HG02870 (cell line): ENCODE results near the gene PTGDR.

Experiments
- ATAC-seq: cut with Tn5 transposase; IDR thresholded peaks from one replicate; pipeline ENCODE4 v1.9.1; 2021; ENCODE audit warnings: mild to moderate bottlenecking, moderate library complexity; ENCODE audit not compliant: unreplicated experiment

Gene PTGDR, protein sequence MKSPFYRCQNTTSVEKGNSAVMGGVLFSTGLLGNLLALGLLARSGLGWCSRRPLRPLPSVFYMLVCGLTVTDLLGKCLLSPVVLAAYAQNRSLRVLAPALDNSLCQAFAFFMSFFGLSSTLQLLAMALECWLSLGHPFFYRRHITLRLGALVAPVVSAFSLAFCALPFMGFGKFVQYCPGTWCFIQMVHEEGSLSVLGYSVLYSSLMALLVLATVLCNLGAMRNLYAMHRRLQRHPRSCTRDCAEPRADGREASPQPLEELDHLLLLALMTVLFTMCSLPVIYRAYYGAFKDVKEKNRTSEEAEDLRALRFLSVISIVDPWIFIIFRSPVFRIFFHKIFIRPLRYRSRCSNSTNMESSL

DNA sequence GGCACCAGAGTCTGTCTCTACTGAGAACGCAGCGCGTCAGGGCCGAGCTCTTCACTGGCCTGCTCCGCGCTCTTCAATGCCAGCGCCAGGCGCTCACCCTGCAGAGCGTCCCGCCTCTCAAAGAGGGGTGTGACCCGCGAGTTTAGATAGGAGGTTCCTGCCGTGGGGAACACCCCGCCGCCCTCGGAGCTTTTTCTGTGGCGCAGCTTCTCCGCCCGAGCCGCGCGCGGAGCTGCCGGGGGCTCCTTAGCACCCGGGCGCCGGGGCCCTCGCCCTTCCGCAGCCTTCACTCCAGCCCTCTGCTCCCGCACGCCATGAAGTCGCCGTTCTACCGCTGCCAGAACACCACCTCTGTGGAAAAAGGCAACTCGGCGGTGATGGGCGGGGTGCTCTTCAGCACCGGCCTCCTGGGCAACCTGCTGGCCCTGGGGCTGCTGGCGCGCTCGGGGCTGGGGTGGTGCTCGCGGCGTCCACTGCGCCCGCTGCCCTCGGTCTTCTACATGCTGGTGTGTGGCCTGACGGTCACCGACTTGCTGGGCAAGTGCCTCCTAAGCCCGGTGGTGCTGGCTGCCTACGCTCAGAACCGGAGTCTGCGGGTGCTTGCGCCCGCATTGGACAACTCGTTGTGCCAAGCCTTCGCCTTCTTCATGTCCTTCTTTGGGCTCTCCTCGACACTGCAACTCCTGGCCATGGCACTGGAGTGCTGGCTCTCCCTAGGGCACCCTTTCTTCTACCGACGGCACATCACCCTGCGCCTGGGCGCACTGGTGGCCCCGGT is at the start of gene PTGDR:
Gene PTGDR, plus strand, starts transcription at position 198 of the 778 bp plus-strand sequence. Its CDS starts 117 bp downstream, at position 315.
- no peak for ATAC-seq

DNA sequence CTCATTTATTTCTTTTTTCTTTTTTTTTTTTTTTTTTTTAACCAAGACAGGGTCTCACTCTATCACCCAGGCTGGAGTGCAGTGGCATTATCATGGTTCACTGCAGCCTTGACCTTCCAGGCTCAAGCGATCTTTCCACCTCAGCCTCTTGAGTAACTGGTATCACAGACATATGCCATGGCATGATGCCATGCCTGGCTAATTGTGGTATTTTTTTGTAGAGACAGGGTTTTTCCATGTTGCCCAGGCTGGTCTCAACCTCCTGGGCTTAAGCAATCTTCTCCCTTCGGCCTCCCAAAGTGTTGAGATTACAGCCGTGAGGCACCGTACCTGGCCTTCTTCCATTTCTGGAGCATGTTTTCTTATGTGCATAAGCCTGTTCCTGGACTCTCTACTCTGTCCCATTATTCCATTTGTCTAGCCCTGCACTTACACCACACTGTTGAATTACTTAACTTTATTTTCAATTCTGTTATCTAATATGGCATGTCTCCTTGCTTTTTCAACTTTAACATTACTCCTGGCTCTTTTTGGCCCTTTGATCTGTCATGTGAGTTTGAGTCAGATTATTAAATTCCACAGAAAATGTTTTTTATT is 47.9 kb upstream of the PTGDR start:
- ATAC-seq = no peak

DNA sequence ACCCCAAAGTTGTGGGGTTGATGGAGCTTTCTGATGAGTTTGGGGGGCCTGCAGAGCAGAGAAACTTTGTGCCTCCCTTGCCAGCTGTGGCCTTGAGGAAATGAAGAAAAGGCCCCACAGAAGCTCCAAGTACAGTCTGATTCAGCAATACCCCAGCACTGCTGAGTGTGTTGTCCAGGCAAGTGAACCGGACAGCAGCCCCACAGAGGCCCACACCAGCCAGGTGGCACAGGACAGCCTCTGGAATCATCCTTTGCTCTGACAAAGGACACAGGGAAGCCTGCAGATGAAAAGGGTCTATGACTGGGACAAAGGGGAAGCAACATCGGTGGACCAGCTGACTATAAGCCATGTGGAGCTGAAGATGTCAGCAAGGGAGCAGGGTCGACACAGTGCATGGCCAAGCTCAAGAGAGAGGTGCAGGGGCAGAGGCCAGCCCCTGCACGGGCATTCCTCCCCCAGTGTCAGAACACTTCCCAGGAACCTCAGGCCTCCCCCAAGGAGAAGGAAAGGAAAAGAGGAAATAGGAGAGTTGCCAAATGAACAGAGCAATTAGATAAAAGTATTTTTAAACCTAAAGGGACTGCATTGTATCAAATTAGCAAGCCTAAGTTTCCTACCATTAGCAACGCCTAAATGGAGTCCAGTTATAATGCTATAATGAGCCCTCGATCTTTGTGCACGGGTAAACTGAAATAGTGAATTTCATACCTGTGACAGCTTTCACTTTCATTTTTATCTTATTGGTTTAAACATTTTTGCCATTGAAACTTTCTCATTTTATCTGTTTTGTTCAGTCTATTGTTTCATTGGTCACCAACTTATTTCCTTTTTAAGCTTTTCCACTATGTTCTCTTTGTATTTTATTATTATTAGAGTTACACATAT is 46.3 kb upstream of the PTGDR start:
- no peak for ATAC-seq

DNA sequence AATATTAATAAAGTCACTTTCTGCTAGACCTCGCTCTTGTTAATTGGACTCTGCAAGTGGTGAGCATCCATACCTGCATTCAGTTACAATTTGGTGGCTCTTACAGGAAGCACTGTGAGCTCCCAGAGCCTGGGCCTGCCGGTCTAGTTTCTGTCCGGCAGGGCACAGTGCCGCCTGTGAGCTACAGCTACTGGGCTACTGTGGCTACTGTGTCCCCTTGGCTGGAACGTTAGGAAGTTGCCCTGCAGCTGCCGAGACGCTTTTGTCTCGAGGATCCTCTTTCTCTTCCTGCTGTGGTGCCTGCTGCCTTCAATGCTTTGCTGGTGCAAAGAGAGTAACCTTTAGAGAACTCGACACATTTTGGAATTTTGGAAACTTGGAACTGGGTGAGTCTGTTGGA is 44.6 kb upstream of the PTGDR start:
- ATAC-seq = no peak

DNA sequence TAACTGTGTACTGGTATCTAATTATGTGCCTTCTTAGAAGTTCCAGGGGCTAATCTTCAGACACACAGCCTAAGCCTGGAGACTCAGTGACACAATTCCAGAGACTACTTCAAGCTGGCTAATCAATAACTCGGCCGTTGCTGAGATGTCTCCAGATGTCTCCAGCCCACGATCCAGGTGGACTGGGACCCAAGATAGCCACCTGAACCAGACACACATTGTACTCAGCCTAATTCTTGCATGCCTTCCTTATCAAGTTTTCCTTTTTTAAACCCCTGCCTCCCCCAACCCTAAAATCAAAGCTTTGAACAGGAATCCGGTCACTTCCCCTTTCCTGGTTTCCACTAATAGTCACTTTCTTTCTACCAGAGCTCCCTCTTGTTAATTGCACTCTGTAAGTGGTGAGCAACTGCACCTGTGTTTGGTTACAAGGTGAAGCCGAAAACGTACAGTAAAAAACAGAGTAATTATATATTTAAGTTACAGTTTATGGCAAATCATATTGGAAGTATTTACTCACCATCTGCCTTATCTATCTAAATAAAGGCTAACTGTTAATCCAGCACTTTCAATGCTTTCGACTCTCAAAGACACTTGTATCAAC is 39.8 kb upstream of the PTGDR start:
- ATAC-seq = no peak

DNA sequence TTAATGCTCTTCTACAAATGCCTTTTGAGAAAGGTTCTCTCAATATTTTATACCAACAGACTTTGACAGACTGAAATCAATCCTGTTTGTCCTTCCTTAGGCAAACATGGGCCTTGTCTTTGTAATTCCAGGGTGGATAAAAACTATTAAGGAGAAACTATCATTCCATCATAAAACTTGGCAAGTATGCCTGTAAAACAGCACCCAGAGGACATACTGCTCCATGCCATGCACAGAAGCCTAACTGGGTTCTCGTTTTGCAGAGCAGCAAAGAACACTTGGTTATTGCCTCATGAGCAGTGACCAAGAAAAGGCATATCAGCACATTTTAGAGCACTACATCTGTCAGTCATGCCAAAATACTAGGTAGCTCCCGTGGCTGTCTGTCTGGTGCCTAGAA is 33.8 kb upstream of the PTGDR start:
- no peak for ATAC-seq

DNA sequence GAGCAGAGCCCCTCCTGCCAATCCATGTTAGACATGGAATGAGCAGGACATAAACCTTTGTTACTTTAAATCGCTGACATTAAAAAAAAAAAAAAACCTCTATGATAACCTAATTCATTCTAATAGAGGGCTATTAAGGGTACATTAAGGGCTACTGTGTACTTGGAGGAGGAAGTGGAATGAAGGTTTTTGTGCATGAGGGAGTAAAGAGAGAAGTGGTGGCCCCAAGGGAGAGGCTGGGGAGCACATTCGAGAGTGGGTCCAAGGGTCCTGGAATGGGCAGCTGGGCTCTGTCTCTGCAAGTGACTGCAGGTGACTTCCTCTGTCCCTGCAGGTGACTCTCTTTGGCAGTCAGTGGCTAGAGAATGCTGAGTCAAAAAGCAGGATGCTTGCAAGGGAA is 32.1 kb upstream of the PTGDR start:
- no peak for ATAC-seq

DNA sequence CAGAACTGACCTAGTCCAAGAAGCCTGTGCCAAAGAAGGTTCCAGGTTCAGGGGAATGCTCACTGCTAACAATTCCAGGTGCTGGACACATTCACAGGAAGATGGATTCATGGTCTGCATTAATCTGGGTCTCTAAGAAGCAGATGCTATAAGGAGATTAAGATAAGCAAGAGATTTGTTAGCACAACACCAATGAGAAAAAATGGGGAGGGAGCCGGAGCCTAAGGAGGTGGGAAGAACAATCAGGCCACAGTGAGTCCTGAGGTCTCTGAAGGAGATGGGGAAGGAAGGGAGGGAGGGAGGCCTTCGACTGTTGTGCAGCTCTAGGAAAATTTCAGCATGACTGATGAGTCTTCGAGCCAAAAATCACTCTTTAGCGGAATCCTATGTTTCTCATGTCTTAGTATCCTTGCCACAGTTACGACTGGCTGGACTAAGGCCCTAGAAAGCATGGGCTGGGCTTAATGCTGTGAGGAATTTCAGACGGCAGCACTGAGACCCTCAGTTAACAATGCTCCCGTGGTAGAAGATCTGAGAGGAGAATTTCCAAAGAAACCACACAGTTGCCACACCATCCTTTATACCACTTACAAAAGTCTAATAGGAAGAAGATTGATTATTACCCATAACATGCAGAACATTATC is 31.5 kb upstream of the PTGDR start:
- no peak for ATAC-seq

DNA sequence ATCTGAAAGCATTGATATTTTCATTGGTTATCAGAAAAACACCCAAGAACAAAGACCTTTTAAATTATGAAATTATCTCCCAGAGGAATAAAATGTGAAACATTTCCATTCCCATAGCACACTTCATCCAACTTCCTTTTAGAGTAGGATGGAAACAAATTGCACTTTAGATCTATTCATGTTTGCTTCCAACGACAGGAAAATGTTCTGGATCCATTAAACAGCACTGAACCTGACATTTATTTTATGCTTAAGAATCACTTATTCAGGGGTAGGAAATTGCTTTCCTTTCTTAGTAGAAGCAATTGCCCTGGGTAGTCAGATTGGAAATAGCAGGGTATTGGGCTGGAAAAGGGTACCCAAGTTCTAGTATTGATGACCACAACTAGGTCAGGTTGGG is 28.8 kb upstream of the PTGDR start:
- no peak for ATAC-seq

DNA sequence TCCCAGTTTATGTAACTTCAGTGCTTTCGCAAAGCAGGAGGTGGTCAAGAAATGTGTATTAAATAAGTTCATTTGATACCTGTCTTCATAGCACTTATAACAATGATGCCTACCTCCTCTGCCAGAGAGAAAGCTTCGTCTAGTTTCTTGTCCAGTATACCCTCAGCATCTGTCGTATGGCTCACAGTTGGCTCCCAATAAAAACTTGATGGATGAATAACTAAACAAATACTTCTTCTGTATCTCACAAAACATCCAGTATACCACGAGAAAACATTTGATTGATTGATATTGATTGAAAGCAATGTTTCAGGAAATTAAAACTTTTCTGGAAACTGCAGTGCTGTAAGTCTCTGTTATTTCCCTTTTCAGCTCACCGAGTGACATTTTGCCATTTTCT is 26.9 kb upstream of the PTGDR start:
- no peak for ATAC-seq

DNA sequence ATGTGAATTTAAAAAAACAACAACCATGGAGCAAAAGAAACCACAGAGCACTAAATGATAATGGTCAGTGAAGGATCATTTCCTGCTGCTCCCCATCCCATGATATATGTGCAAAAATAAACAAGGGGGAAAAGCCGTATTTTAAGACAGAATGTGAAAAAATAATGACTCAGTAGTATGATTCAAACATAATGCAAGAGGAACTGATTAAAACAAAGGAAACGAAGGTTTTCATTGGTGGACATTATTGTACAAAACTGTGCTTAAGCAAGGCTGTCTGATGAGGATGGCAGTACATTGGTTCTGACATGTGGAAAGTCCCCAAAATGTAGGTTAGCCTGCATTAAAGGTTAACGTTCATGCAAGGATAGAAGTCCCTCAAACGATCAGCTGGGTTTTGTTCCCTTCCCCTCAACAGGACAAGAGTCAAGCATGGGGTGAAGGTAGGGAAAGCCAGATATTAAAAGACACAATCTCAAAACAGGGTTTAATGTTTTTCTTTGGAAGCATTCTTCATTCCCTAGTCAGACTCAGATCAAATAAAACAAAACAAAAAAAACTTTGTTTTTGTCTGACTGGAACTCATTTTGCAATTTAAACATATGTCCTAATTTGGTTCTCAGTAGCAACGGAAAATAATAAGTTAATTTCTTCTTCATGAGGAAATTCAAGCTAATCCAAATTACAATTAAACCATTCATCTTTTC is 26.3 kb upstream of the PTGDR start:
- no peak for ATAC-seq

DNA sequence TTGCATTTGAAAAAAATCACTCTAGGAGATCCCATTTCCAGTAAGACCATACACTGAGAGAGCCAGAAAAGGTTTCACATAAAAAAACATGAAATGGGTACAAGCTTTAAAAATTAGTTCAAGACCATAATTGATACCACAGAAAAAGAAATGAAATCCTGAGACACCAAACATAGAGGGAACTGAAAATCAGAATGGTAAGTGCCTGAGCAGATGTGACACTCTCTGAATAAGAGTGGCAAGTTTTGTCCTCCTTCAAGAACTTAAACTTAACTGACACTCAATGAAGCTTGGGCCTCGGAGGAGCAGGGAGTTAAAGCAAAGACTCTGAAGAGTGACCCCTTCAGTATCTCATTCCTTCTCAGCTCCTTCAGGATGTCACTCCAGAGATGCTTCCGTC is 23.2 kb upstream of the PTGDR start:
- peak; percentile 80 for ATAC-seq

DNA sequence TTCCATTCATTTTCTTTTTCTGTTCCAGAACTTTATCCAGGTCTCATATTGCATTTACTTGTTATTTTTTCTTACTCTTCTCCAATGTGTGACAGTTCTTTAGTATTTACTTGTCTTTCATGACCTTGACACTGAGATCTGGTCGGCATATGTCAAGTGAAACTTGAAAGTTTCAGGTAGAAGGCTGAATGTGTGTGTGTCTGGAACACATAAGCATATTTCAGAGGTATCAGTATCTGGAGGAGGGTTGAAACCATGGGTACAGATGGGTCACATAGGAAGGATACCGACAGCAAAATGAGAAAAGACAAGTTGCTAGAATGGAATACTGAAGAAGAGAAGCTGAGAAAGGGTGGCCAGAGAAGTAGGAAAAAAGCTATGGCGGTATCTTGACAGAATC is 22.5 kb upstream of the PTGDR start:
- peak; percentile 62 for ATAC-seq

DNA sequence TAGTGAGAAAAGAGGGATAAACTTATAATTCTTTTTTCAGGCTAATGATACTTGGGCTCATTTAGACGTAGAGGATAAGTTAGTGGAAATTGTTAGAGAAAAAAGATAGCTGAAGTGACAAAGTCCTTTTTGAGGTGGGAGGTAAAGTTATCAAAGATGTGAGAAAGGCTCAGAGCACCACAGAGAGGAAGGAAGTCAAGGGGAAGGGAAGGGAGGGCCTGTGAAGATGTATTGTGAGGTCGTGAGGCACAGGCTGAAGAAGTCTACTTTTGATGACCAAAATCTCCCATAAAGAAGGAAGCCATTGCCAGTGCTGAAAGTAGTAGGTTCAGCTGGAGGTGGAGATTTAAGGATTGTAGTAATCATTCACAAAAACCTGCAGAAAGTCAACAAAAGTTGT is 19.4 kb upstream of the PTGDR start:
- ATAC-seq = no peak

DNA sequence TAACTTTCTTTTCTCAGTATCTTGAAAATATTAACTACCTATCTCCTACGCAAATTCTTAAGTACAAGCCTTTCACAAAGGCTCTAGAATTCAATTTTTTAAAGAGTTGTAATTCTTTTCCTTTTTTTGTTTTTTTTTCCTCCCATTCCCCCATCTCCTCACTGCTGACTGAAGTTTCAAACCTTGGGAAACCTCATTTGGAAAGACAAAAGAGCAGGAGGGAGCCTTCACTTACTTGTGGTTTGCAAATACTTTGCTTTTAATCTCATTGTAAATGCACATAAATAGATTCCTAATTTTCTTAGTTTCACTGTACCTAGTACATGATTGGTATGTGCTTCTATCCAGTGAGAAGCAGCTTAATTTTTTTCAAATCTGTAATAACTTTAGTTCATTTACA is 15.8 kb upstream of the PTGDR start:
- ATAC-seq = no peak

DNA sequence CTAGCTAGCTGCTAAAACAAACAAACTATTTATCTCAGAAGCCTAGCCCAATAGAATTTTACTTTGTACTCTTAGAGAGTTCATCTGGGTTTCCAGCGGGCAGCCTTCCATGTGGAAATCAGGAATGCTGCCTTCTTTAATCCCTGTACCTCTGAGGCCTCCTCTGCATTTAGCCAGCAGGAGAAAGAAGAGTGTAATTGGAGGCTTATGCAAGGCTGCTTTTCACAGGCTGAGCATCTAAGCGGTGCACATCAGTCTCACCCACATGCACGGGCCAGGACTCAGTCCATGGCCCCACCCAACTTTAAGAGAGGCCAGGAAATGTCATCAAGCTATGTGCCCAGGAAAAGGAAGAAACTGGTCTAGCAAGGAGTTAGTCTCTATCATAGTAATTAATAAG is 14.0 kb upstream of the PTGDR start:
- no peak for ATAC-seq

DNA sequence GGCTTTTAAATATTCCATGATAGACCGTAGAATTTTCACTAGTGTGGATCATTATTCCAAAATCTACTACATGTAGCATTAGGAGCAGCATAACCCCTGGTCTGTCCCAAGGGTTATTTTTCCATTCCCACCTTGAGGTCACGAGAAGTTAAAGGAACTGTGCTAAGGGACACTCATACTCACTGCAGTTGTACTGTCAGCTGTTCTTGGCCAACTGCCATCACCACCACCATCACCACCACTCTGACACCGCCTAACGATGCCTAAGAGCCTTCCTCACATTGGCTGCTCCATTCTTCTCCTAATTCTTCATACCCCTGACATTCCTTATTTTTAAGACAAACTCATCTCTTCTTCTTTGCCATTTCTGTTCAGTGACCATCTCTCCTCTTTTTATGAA is 13.4 kb upstream of the PTGDR start:
- ATAC-seq = no peak

DNA sequence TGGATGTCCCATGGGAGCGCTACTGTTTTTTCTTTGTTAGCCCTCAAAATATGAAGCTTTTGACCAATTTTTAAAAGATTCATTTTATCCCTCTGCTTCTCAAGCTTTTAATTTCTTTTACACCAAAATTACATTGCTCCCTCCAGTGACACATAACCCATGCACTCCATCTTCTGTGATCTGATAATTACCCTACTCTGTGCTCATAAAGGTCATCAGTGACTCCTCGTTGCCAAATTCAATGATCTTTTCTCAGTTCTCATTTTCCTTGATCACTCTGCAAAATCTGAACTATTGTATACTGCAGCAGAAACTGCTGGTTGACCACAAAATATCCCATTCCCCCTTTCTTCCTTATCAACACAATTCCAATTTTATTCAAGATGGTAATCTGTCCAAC is 8.7 kb upstream of the PTGDR start:
- no peak for ATAC-seq

DNA sequence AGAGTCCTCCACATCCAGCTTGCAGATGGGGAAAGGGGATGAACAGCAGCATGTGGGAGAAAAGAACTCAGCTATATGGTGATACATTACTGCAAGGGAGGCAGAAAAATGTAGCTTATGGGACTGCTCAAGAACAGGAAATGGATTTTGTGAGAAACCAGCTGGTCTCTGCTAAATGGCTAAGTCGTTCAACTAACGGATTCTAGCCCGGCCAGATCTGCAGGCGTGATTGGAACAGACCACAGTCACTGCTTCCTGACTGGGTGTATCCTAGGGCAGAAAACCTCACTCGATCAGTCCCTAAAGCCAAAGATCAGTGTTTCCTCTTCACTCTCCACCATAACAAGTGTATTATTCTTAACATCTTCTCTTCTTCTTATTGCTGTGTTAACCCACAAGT is 8.1 kb upstream of the PTGDR start:
- no peak for ATAC-seq

DNA sequence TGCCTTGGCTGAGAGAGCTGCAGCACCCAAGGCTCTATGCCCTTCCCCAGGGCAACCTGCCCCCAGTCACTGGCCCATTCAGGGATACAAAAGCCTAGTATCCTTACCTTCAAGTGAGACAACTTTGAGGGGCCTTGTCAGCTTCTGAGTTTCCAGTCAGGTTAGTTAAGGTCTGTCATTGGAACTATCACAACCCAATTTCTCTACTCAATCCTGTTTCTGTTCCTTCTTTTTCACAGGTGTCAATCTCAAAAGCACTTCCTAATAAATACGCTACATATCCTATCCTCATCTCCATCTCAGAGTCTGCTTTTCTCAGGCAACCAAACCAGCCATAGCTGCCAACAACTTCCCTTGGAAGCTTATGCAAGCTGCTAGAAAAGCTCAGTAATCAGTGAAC is 4.9 kb upstream of the PTGDR start:
- no peak for ATAC-seq
